ENCODE data around the gene SLC8A2.

Gene SLC8A2

GRCh38 chr19:47503826-47504150, 32.1 kb upstream of the SLC8A2 start:
- TF ChIP-seq REST (IDR thresholded peaks at IDR 0.05; ENCODE audit: insufficient read depth in 1 of 2, low read depth in 2 of 2, low read length in 2 of 2) (no peak), POLR2AphosphoS5 (IDR thresholded peaks at IDR 0.05; ENCODE audit: low read depth, low read length) (no peak), TAF1 (IDR thresholded peaks at IDR 0.05; ENCODE audit: borderline replicate concordance, insufficient read depth, low read length) (no peak)

GRCh38 chr19:47503130-47503825, 31.6 kb upstream of the SLC8A2 start:
- no peak for TF ChIP-seq SIN3A (IDR thresholded peaks at IDR 0.05; ENCODE audit: borderline replicate concordance, insufficient read depth, low read length)
- no peak for TF ChIP-seq TAF1 (IDR thresholded peaks at IDR 0.05; ENCODE audit: borderline replicate concordance, insufficient read depth, low read length)

- TF ChIP-seq REST (IDR thresholded peaks at IDR 0.05; ENCODE audit: insufficient read depth in 1 of 2, low read depth in 2 of 2, low read length in 2 of 2) (no peak), POLR2AphosphoS5 (IDR thresholded peaks at IDR 0.05; ENCODE audit: low read depth, low read length) (no peak), SIN3A (IDR thresholded peaks at IDR 0.05; ENCODE audit: borderline replicate concordance, insufficient read depth, low read length) (no peak), TAF1 (IDR thresholded peaks at IDR 0.05; ENCODE audit: borderline replicate concordance, insufficient read depth, low read length) (no peak), FOXP2 (optimal IDR thresholded peaks at IDR 0.05; ENCODE audit: borderline replicate concordance, extremely low read depth, extremely low read length, insufficient read depth) (no peak)
Observed at GRCh38 chr19:47499863-47500830, 28.5 kb upstream of the SLC8A2 start.

- TF ChIP-seq POLR2AphosphoS5 (IDR thresholded peaks at IDR 0.05; ENCODE audit: low read depth, low read length) (no peak), SIN3A (IDR thresholded peaks at IDR 0.05; ENCODE audit: borderline replicate concordance, insufficient read depth, low read length) (no peak), TAF1 (IDR thresholded peaks at IDR 0.05; ENCODE audit: borderline replicate concordance, insufficient read depth, low read length) (no peak), FOXP2 (optimal IDR thresholded peaks at IDR 0.05; ENCODE audit: borderline replicate concordance, extremely low read depth, extremely low read length, insufficient read depth) (no peak), REST (IDR thresholded peaks at IDR 0.05; ENCODE audit: insufficient read depth in 1 of 2, low read depth in 2 of 2, low read length in 2 of 2) (no peak)
Observed at GRCh38 chr19:47499371-47499770, 27.7 kb upstream of the SLC8A2 start.

- TF ChIP-seq SIN3A (IDR thresholded peaks at IDR 0.05; ENCODE audit: borderline replicate concordance, insufficient read depth, low read length) (no peak), POLR2AphosphoS5 (IDR thresholded peaks at IDR 0.05; ENCODE audit: low read depth, low read length) (no peak), REST (IDR thresholded peaks at IDR 0.05; ENCODE audit: insufficient read depth in 1 of 2, low read depth in 2 of 2, low read length in 2 of 2) (no peak), TAF1 (IDR thresholded peaks at IDR 0.05; ENCODE audit: borderline replicate concordance, insufficient read depth, low read length) (no peak), FOXP2 (optimal IDR thresholded peaks at IDR 0.05; ENCODE audit: borderline replicate concordance, extremely low read depth, extremely low read length, insufficient read depth) (no peak)
Observed at GRCh38 chr19:47498561-47498960, 26.9 kb upstream of the SLC8A2 start.
